Testis (tissue), 3 donors: ENCODE results near the gene FAM200A. TPM values are rescaled to one million over a fixed set of nuclear protein-coding genes. Genes with fewer than 3 reads are reported as not detected.
"Not testable (repeated sequence)": the region's sequence is repeated elsewhere in the genome, so short reads cannot be mapped to it uniquely, and the experiment has no call there.

ENCODE experiments used
- DNase-seq: peaks from one replicate; pipeline ENCODE4 v3.0.0-alpha.2; 2019
- H3K27ac ChIP-seq, 2 donors: fragments of 200-600 bp; sonication (generic); one replicate each; pipeline ENCODE4 v1.5.1; 2019
- H3K27me3 ChIP-seq: fragments of 200-600 bp; sonication (generic); one replicate; pipeline ENCODE4 v1.5.1; 2019
- H3K36me3 ChIP-seq: fragments of 200-600 bp; sonication (generic); one replicate; pipeline ENCODE4 v1.5.1; 2017; ENCODE audit warnings: low read depth; ENCODE audit errors: missing control alignments
- H3K4me1 ChIP-seq: fragments of 200-600 bp; sonication (generic); one replicate; pipeline ENCODE4 v1.5.1; 2019
- H3K4me3 ChIP-seq, 2 donors: fragments of 200-600 bp; sonication (generic); one replicate each; pipeline ENCODE4 v1.5.1; 2017 to 2019
- H3K9me3 ChIP-seq: fragments of 200-600 bp; sonication (generic); one replicate; pipeline ENCODE4 v1.5.1; 2017
- POLR2A ChIP-seq: fragments of 450-650 bp; IDR thresholded peaks from one replicate; pipeline ENCODE4 v1.6.1; 2017; ENCODE audit warnings: antibody characterized with exemption, mild to moderate bottlenecking, moderate library complexity
- WGBS, 2 donors: methylation state at CpG; one replicate each; pipeline ENCODE4 v1.1.5; 2018; 5-methylcytosine and 5-hydroxymethylcytosine counted together
- intact Hi-C: fragments of 100-400 bp; cut with DNase I; formaldehyde crosslinking; loops from one replicate; pipeline ENCODE4 v1.15.1; 2023; ENCODE audit warnings: low total_unique reads
- polyA plus RNA-seq: library from polyadenylated mRNA; stranded (reverse); fragments of 350-450 nt; fragmentation: Illumina TruSeq; extraction: RNeasy Lipid Tissue Mini Kit (QIAGEN cat#74804); gene quantifications from one replicate; pipeline ENCODE4 v1.2.3, GENCODE V29; 2014; ENCODE audit warnings: low read depth, low replicate concordance; ENCODE audit not compliant: insufficient read depth
- total RNA-seq, 2 donors: library from RNA; depleted of rRNA; stranded (reverse); fragments of >200 nt; gene quantifications; one replicate each; pipeline ENCODE4 v1.2.3, GENCODE V29; 2016
- TF ChIP-seq, protein P1 (sequence below), 3 experiments: fragments of 450-650 bp in 2 of 3; fragments of 200-600 bp in 1 of 3; sonication (generic) in 1 of 3; IDR thresholded peaks; one replicate each; pipeline ENCODE4 v1.5.1; 2016 to 2019; ENCODE audit warnings: antibody characterized with exemption in 3 of 3, mild to moderate bottlenecking in 2 of 3, moderate library complexity in 1 of 3

FAM200A gene
- total and polyA plus RNA-seq, 3 donors from 2014 or later = 9.2 to 11.5 (median 11.4) TPM

DNA sequence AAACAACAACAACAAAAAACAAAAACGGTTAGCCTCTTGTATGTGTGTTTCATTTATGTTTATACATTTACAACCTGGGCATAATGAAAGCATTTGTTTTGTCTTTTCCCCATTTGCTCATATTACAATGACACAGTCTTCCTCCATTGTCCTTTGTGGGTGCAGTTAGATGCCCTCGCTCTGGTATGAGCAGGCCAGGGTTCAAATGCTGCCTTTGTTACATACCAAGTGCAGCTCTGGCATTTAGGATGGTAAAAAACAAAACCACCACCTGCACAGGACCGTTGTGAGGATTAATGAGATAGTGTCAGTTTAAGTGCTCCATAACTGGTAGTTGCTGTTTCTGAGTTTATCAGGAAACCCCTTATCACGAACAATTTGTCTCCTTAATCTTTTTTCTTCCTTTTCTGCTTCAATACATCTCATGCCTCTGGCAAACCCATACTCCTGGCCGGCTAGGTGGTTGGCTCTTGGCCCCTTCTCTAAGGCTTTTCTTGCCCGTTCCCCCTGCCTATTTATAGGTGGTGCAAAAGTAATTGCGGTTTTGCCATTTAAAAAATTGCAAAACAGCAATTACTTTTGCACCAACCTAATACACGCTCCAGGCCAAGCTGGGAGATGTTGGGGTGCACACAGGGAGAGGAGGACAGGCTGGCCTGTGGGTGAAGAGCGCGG, 27.5 kb upstream of the FAM200A start:
- 25 to 34% methylated on average over 10 of the region's 10 CpGs for WGBS, 2 donors
- no peak overlapping the region for H3K27ac ChIP-seq

DNA sequence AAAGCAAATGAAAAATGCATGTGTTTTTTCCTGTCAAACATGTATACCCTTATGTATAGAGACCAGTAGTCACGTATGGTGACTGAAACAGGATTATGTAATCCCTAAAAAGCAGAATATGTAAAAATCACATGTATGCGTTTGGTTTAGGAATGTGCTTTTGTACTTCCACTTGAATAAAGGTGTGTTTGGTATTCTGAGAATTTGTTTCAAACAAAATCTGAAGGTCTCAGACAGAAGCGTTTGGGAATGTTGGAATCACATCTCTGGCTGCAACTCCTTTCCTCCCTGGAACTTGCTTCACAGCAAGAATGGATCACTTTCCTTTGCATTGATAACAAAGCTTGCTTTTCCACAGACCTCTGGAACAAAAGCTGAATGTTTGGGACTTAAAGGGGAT, 24.3 kb upstream of the FAM200A start:
- no peak for DNase-seq
- H3K27me3 ChIP-seq = no peaks in the 10 kb centered on the region
- H3K4me3 ChIP-seq = no peak overlapping the region
- no peaks in the 10 kb centered on the region for H3K9me3 ChIP-seq
- peaks cover 7% of the 10 kb centered on the region for H3K4me1 ChIP-seq
- intact Hi-C loops = no loop called here
- TF ChIP-seq POLR2A = no peak
- TF ChIP-seq, protein P1, sequence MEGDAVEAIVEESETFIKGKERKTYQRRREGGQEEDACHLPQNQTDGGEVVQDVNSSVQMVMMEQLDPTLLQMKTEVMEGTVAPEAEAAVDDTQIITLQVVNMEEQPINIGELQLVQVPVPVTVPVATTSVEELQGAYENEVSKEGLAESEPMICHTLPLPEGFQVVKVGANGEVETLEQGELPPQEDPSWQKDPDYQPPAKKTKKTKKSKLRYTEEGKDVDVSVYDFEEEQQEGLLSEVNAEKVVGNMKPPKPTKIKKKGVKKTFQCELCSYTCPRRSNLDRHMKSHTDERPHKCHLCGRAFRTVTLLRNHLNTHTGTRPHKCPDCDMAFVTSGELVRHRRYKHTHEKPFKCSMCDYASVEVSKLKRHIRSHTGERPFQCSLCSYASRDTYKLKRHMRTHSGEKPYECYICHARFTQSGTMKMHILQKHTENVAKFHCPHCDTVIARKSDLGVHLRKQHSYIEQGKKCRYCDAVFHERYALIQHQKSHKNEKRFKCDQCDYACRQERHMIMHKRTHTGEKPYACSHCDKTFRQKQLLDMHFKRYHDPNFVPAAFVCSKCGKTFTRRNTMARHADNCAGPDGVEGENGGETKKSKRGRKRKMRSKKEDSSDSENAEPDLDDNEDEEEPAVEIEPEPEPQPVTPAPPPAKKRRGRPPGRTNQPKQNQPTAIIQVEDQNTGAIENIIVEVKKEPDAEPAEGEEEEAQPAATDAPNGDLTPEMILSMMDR (IDR thresholded peaks at IDR 0.05) = no peak
- H3K27ac ChIP-seq = no peak overlapping the region
- H3K36me3 ChIP-seq = no peaks in the 10 kb centered on the region
- WGBS, 2 donors = 68 to 75% methylated on average over 3 of the region's 3 CpGs

More for the DNA sequence above, 27.5 kb upstream of the FAM200A start:
- no peaks in the 10 kb centered on the region for H3K36me3 ChIP-seq
- H3K9me3 ChIP-seq = no peaks in the 10 kb centered on the region
- no peaks in the 10 kb centered on the region for H3K27me3 ChIP-seq
- TF ChIP-seq, protein P1 (IDR thresholded peaks at IDR 0.05) = no peak
- no peak for TF ChIP-seq POLR2A
- intact Hi-C loops = no loop called here
- peaks cover 7% of the 10 kb centered on the region for H3K4me1 ChIP-seq
- peak overlapping the region; percentile 49 to 67 for H3K4me3 ChIP-seq
- no peak for DNase-seq

DNA sequence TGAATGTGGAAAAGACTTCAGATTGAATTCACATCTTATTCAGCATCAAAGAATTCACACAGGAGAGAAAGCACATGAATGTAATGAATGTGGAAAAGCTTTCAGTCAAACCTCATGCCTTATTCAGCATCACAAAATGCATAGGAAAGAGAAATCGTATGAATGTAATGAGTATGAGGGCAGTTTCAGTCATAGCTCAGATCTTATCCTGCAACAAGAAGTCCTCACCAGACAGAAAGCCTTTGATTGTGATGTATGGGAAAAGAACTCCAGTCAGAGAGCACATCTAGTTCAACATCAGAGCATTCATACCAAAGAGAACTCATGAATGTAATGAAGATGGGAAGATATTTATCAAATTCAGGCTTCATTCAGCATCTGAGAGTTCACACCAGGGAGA, 21.3 kb upstream of the FAM200A start:
- Histone ChIP-seq H3K4me3 (no peak overlapping the region), H3K27ac (no peak overlapping the region), H3K27me3 (no peaks in the 10 kb centered on the region), H3K9me3 (no peaks in the 10 kb centered on the region), H3K4me1 (no peaks in the 10 kb centered on the region), H3K36me3 (no peaks in the 10 kb centered on the region)
- TF ChIP-seq, protein P1 (IDR thresholded peaks at IDR 0.05) = no peak
- TF ChIP-seq POLR2A = no peak
- WGBS, 2 donors = 76 to 88% methylated on average over 1 of the region's 1 CpG
- DNase-seq = no peak
- intact Hi-C loops = no loop called here

DNA sequence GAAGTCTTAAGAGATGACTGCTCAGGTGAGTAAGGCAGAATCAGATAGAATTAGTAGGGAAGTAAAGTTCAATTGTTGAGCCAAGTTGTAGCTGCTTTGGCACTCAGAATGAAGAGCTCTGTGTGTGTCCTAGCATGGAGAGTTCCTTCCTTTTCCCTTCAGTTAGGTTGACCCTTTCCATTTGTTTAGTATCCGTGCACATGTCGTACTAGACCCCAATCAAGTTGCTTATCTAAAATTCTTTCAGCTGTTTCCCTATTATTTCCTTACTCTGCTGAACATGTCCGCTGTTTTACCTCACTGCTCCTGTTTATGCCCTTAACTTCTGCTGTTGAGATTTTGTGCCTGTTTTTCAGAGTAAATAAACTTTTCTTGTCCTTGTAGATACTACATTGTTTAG, 19.9 kb upstream of the FAM200A start:
- TF ChIP-seq POLR2A = no peak
- TF ChIP-seq, protein P1 (IDR thresholded peaks at IDR 0.05) = no peak
- WGBS, 2 donors = 92 to 97% methylated on average over 3 of the region's 3 CpGs
- Histone ChIP-seq H3K4me3 (no peak overlapping the region), H3K36me3 (no peaks in the 10 kb centered on the region), H3K27me3 (no peaks in the 10 kb centered on the region), H3K4me1 (no peaks in the 10 kb centered on the region), H3K9me3 (no peaks in the 10 kb centered on the region), H3K27ac (no peak overlapping the region)
- intact Hi-C loops = no loop called here
- no peak for DNase-seq

DNA sequence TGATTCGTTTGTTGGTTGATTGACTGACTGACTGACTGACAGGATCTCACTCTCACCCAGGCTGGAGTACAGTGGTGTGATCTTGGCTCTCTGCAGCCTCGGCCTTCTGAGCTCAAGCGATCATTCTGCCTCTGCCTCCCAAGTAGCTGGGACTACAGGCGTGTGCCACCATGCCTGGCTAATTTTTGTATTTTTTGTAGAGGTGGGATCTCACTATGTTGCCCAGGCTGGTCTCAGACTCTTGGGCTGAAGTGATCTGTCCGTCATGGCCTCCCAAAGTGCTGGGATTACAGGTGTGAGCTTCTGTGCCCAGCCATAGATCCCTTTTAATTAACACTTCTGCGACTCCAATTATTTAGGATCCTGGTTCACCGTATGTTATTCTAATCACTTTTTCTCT, 16.9 kb upstream of the FAM200A start:
- H3K4me1 ChIP-seq, H3K4me3 ChIP-seq, intact Hi-C loops, DNase-seq, H3K36me3 ChIP-seq, H3K27ac ChIP-seq, H3K9me3 ChIP-seq, H3K27me3 ChIP-seq: not testable (repeated sequence)
- WGBS, 2 donors = 91 to 98% methylated on average over 6 to 7 of the region's 7 CpGs
